ENCODE data around the gene TNNT2. TPM values are rescaled to one million over a fixed set of nuclear protein-coding genes. Genes with fewer than 3 reads are reported as not detected.

The TNNT2 gene
- total RNA-seq, 6 experiments from 2014 or later: 0.18 to 1.1 (median 0.24) TPM; not detected in 3

DNA sequence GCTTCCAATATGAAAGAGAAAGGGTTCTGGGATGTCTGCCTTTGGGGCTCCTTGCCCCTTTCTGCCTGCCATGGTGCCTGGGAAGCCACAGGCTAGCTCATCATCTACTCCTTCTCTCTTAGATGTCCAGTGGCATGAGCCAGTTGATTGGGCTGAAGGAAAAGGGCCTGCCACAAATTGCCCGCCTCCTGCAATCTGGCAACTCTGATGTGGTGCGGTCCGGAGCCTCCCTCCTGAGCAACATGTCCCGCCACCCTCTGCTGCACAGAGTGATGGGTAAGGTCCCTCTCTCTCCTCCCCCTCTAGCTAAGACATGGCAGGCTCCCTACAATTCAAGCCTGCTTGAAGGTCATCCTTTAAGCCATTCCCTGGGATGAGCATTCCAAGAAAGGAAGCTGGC is 53.2 kb downstream of the TNNT2 start:
- ATAC-seq (no peak), DNase-seq (peak in 1 of 3 donors; percentile 13)
- H3K27ac ChIP-seq: no peak overlapping the region
- intact Hi-C loops (cut with DNase I): no loop called here
- no peak for TF ChIP-seq POLR2A (IDR thresholded peaks at IDR 0.05)
- TF ChIP-seq CTCF (IDR thresholded peaks at IDR 0.05): no peak
- H3K4me1 ChIP-seq: no peaks in the 10 kb centered on the region
- no peaks in the 10 kb centered on the region for H3K36me3 ChIP-seq
- no CpG with 5 or more reads among the region's 4 CpGs for WGBS (ENCODE audit: insufficient coverage, low coverage, low lambda C conversion rate, missing lambda C conversion rate)
- H3K9me3 ChIP-seq: no peaks in the 10 kb centered on the region
- no peak overlapping the region for H3K4me3 ChIP-seq
- H3K27me3 ChIP-seq: no peaks in the 10 kb centered on the region

DNA sequence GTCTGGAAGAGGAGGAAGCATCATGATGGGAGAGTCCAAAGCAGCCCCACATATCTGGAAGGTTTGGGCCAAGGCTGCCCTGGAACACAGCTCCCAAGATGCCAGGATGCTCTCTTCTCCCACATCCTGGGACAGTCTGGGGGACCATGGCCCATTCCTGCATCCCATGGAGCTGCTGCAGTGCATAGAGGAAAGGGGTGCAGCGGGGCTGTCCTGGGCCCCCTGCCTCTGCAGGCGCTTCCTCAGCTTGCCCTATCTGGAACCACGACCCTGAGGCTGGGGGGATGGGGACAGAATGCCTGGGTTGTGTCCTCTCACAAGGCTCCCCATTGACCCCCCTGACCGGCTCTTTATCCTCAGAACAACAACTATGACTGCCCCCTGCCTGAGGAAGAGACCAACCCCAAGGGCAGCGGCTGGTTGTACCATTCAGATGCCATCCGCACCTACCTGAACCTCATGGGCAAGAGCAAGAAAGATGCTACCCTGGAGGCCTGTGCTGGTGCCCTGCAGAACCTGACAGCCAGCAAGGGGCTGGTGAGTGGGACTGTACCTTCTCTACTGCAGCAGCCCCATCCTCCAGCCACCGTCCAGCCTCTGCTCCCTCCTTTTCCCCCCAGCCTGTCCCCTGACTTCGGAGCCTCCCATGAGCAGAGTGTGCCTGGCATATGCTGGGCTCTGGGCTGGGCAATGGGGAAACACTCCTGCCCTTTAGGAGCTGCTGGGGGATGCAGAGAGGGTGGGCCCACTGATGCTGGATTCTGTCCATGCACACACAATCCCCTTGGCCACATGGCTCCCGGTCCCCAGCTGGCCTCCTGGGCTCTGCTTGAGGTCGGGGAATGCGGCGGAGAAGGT is 54.6 kb downstream of the TNNT2 start:
- Histone ChIP-seq H3K36me3 (no peaks in the 10 kb centered on the region), H3K27ac (no peak overlapping the region), H3K4me1 (no peaks in the 10 kb centered on the region), H3K27me3 (no peaks in the 10 kb centered on the region), H3K9me3 (no peaks in the 10 kb centered on the region), H3K4me3 (no peak overlapping the region)
- WGBS (ENCODE audit: insufficient coverage, low coverage, low lambda C conversion rate, missing lambda C conversion rate): 96% methylated on average over 4 of the region's 12 CpGs
- intact Hi-C loops (cut with DNase I): no loop called here
- DNase-seq (no peak), ATAC-seq (no peak)
- TF ChIP-seq CTCF (IDR thresholded peaks at IDR 0.05) (no peak), POLR2A (IDR thresholded peaks at IDR 0.05) (no peak)

- H3K9me3 ChIP-seq: no peaks in the 10 kb centered on the region
- ATAC-seq (no peak), DNase-seq (no peak)
- no peak overlapping the region for H3K27ac ChIP-seq
- H3K27me3 ChIP-seq: no peaks in the 10 kb centered on the region
- intact Hi-C loops (cut with DNase I): no loop called here
- no peak overlapping the region for H3K4me3 ChIP-seq
- H3K36me3 ChIP-seq: no peaks in the 10 kb centered on the region
- H3K4me1 ChIP-seq: no peaks in the 10 kb centered on the region
- WGBS (ENCODE audit: insufficient coverage, low coverage, low lambda C conversion rate, missing lambda C conversion rate): 0% methylated on average over 1 of the region's 15 CpGs
- TF ChIP-seq CTCF (IDR thresholded peaks at IDR 0.05): no peak
- no peak for TF ChIP-seq POLR2A (IDR thresholded peaks at IDR 0.05)
Measured at GRCh38 chr1:201321826-201322390, 55.6 kb downstream of the TNNT2 start.

GRCh38 chr1:201320168-201320788 is 57.2 kb downstream of the TNNT2 start:
- 66% methylated on average over 5 of the region's 12 CpGs for WGBS (ENCODE audit: insufficient coverage, low coverage, low lambda C conversion rate, missing lambda C conversion rate)
- no peak for ATAC-seq
- no peaks in the 10 kb centered on the region for H3K27me3 ChIP-seq
- no peak overlapping the region for H3K4me3 ChIP-seq
- H3K27ac ChIP-seq: no peak overlapping the region
- no peak for TF ChIP-seq POLR2A (IDR thresholded peaks at IDR 0.05)
- no peak for TF ChIP-seq CTCF (IDR thresholded peaks at IDR 0.05)
- DNase-seq: no peak
- no peaks in the 10 kb centered on the region for H3K4me1 ChIP-seq
- no peaks in the 10 kb centered on the region for H3K9me3 ChIP-seq
- no peaks in the 10 kb centered on the region for H3K36me3 ChIP-seq
- intact Hi-C loops (cut with DNase I): no loop called here
